Non-pigmented ciliary epithelial cell (primary cell): Measurements from ENCODE around the gene THSD4.

Experiments
- DNase-seq: peaks from one replicate; pipeline ENCODE4 v3.0.0-alpha.2; 2010; ENCODE audit warnings: low read depth

The THSD4 gene

DNA sequence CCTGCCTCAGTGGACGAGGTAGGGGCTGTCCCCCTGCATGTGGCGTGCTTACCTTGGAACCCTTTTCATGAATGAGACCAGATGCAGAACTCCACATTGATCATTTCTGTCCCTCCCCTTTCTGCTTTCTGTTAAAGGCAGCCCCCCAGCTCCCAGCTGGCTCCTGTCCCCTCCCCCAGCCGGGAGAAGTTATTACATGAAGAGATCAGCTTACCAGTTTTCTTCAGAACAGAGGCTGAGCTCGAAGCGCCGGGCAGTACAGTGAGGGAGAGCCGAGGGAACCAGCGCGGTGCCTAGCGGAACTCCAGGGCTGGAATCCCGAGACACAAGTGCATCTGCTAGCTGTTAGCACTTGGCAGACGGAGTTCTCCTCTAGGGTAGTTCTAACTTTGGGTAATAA is 431.7 kb downstream of the THSD4 start:
- DNase-seq: no peak

DNA sequence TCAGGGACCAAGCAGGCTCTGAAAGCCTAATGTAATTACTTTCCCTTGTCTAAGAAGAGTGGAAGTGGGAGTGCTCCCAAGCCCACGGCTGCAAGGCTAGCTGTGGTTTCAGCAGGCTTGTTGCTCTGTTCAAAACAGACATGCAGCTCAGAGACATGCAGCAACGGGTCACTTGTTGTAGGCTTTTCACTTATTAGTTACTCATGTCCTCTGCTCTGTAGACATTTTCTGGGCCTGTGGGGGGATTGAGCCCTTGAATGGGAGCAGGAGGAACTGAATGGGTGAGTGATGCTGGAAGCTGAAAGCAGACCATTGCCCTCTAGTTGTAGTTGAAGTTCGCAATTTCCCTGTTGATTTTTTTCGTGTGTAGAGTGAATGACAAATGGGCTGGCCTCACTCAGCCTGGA is 433.1 kb downstream of the THSD4 start:
- no peak for DNase-seq

DNA sequence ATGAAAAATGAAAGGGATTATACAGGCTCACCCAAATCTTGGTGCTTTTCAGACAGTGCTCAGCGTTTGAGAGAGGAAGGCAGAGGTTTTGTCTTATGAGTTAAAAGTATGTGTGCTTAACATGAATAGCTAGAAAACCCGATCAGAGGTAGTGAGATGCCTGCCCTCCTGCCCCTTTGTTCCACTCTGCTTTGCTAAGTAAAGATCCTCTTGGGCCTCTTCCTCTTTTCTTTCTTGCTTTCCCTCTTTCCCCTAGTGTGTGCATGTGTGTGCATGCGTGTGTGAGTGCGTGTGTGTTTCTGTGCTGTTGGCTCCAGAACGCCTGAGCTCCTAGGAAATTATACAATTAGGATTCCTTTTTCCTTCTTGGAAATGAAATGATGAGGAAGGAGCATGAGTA is 433.8 kb downstream of the THSD4 start:
- DNase-seq: no peak

DNA sequence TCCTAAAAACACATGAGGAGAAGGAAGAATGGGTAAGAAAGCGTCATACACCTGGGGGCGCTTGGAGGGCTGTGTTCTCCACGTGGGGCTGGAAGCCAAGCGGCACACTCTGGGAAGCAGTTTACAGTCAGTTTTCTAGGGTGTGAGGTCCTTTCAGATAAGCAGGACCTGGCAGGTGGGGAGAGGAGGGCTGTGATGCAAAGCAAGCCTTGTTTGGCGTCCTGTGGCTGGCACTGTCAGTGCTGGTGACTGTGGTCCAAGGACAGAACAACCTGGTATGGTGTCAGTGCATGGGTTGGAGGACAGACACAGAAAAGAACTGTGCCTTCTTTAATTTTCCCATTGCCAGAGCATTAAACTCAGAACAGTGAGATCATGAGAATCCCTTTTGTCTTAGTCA is 434.4 kb downstream of the THSD4 start:
- no peak for DNase-seq

DNA sequence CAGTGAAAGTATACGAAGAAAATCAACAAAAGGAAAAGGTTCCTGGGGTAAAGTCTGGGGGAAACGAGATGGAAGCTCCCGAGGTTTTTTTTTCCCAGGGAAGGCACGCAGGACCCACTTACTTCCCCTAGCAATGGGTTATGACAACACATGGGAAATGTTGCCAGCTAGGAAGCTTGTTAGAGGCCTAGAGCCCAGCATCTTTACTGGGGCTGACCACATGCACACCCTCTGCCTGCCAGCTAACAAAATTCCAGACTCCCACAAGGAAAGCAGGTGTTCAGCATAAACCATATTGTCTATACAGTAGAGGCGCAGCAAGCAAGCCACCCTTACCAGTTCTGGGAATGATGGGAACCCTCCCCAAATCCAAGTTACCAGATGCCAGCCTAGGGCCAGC is 436.3 kb downstream of the THSD4 start:
- DNase-seq: no peak

DNA sequence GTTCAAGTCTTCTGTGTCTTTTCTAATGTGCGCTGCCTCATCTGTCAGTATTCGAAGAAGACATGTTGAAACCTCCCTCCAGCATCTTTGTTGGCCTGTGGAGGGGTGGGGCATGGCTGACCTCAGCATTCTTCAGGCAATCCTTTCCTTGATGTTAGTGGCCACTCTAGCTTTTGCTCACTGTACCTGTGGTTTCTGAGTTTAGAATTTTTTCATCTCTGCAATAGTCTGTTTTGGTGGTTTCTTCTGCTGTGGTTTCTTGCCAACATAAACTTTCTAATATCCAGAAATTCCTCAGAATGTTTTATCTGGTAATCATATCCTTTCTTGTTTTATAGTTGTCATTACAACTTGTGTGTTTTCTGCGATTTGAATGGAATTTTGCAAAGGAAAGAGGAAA is 443.8 kb downstream of the THSD4 start:
- peak; percentile 75 for DNase-seq

DNA sequence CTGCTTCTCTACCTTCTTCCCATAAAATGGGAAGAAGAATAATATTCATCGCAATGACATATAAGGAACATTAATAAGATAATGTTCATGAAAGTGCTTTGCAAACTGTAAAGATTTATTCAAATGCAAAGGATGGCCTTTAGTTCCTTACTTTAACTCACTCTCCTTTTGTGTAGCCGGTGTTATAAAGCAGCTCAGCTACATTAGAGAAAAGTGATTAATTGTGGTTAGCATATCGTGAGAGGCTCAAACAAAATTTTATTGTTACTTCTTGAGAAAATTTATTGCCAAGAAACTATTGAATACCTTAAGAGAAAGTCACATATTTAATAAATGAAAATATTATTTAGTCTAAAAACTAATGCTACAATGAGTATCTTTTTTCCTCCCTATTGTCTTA is 444.3 kb downstream of the THSD4 start:
- DNase-seq: no peak

DNA sequence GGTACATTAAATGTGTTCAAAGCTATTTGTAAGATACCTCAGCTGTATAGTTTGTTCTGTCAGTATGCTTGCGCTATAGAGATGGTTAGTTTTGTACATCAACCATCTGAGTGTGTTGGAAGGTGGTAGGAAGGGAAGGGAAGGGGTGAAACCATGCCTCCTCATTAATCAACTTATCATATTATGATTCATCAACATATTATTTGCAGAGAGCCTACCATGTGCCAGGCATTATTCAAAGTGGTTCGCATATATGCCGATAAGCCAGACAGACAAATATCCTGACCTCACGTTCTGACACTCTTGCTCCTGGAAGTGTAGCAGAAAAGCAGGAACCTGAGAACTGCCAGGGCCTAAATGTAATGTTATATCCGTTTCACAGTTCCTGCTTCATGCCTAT is 447.0 kb downstream of the THSD4 start:
- DNase-seq: no peak

DNA sequence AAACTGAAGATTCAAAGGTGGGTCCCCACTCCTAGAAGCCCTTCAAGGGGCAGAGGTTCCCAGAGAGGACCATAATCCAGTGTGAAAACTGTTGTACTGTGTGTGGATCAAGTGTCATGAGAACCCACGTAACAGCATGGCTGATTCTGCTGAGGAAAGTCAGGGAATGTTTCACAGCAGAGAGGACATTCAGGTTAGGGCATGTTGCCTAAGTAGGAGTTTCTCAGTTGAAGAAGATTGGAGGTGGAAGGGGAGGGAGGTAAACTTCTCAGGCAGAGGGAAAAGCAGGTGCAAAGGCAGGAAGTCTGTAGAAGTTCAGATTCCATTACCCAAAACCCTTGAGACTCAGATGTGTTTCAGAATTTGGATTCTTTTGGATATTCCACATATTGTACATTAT is 448.9 kb downstream of the THSD4 start:
- no peak for DNase-seq

DNA sequence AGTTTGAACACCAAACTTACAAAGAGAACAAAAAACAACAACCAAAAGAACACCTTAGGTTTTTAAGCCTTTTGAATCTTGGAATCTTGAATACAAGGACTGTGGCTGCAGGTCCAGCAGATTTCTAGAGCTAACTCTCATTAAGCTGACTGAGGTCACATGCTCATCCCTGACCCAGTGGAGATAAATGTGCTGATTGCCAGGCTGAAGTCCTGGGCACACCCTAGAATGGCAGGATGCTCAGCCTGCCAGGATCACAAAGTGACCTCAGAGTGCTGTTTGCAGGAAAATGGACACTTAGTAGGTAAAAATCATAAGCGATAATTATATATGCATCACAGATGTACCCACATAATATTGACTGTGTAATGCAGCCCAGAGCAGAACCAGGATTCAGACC is 449.7 kb downstream of the THSD4 start:
- no peak for DNase-seq

DNA sequence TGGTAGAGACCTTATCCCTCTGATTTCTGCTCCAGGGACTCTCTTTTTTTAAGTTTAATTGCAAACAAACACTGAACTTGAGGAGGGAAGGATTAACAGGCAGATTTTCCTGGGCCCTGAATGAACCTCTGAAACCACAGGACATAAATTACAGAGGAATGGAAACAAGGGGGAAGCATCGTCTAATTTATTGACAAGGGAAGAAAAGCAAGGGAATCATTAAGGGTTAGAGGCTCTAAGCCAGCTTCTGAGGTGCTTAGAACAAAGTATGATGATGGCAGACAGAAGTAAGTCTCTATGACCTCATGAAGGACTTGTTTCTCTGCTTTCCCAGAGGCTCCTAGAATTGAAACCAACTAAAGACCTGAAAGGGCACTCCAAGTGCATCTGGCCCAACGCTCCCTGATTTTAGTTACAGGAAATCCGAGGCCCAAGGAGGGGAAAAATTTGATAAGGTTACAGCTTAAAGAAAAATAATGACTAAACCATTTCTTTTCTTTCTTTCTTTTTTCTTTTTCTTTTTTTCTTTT is 450.4 kb downstream of the THSD4 start:
- no peak for DNase-seq

DNA sequence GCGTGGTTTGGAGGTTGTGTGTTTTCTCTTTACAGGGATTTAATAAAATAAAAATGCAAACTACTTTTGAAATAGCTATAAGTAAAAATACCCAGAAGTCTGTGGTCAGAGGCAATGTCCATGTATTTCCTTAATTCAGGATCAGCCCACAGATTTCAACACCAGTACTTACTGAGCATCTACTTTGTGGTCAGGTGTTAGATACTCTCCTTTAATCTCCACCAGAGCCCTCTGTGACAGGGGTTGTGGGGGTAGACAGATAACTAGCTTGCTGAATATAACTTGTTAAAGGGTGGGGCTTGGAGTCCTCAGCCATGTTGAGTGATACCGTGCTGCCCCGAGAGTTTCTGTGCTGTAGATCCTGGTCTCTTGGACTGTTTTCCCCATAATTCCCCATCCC is 451.0 kb downstream of the THSD4 start:
- DNase-seq: no peak

DNA sequence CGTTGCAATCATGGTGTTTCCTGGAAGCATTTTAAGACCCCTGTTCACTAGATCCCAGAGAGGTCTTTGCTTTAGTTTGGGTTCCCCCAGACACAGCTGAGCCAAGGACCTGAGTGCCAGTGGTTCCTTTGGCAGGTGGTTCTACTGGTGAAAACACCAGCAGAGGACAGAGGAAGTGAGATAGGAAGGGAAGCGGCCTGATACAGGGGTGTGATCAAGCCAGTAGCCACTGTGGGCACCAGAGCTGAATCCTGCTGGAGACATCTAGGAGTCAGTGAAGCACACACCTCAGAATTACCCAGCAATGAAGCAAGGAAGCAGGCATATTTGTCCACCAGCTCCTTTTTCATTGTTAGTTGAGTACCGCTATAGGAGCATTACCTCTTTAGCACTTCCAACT is 451.9 kb downstream of the THSD4 start:
- DNase-seq: no peak

DNA sequence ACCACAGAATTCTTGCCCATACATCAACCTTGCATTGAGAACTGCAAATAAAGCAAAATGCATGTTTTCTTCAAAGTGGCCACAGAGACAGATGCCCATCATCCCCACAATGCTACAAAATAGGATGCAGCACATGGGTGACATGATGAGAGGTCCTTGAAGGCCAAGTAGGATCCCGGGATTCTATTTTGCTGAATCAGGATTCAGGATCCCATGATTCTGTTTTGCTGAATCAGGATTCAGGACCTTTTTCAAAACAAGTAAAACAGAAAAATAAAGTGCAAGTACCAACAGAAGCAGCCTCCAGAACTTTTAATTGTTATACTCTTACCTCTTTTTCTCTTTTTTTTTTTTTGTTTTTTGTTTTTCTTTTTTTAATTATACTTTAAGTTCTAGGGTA is 453.0 kb downstream of the THSD4 start:
- DNase-seq: no peak

DNA sequence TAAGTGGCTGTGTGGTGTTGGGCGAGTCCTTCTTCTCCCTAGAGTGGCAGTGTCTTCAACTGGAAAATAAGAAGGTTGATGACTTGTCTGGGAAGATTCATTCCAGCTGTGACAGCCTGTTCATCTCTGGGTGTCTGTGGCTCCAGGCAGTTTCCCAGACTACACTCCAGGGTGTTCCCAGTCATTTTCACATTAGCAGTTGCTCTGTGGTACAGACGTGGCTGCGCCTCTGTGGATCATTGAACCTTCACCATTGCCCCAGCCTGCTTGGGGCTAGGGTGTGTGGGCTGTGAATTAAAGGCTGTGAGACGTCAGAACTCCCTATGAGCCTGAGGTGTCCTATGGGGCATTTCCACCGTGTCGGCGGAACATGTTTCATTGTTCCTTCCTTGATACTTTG is 455.5 kb downstream of the THSD4 start:
- no peak for DNase-seq

DNA sequence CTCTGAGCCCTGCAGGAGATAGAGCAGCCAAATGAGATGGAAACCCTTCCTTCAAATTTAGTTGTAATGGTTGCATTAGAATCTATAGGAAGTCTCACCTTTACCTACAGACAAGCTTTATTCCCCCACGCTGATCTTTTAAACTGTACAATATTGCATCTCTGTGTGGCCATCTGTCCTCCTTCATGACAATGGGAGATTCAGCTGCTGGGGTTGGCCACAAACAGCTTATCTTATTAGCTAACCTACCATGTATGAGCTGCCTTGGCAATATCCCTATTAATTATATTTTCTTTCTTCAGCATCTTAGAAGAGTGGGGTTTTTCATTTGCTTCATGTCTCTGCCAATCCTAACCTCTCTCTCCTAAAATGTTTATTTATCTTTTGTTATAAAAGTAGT is 456.4 kb downstream of the THSD4 start:
- no peak for DNase-seq

DNA sequence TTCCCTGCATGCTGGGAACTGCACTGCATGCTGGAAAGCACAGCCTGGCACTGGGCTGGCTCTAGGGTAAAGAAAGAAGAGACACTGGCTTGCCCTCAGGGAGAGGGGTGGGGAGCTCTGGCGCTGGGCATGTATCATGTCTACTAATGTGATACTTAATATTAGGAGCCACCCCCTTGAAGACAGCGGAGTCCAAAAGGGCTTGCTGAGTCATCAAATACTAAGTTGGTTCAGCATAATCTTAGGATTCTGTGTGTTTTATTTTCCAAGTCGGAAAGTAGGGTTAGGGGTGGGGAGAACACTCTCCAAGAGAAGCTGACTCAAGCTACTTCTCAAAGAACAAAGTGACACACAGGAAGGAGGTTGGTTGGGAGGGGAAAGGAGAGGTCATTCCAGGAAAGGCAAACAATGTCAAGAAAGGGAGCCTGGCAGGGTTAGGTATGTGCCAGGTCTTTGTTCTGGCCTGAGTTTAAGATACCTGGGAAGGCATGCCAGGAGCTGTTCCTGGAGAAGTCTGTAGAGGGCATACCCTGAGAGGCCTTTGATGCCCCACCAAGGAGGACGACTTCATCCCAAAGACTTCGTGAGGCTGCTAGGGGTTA is 457.3 kb downstream of the THSD4 start:
- DNase-seq: no peak

DNA sequence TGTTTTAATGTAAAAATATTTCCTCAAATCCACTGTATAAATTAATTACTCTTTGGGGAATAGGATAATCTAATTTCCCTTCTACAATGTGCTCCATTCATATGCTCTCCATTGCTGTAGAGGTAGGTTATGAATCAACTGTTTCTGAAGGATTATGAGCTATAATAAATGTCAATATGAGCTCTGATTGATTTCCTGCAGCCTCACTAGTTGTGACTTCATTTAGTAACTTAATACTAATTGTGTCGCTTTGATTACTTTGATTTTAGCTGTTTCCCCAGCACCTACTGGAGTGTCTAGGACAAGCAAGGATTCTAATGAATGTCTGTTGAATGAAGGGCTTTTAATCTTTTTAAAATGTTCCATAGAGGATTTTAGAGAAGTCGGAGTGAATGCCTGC is 458.3 kb downstream of the THSD4 start:
- DNase-seq: no peak

DNA sequence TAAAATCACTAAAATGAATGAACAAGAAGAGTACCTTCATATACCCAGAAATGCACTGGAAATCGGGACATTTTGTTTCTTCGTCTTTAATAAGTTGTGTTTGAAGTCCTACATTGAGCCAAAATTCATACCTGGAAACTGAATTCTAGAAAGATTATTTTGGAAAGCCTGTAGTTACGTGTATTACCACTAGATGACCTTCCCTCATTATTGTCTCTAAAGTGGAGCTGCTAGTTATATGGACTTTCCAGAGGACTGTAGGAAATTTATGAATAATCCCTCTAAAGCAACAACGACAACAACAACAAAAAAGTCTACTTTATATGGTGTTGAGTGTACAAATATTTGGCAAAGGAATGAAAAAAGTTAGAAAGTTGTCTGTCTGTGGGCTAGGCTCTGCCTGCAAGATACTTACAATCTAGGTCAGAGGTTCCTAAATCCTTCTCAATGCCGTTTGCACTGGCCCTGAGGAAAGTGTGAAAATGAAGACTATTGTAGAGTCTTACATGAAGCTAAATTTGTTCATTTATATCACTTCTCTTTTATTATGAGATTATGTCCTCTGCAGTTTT is 460.3 kb downstream of the THSD4 start:
- no peak for DNase-seq

DNA sequence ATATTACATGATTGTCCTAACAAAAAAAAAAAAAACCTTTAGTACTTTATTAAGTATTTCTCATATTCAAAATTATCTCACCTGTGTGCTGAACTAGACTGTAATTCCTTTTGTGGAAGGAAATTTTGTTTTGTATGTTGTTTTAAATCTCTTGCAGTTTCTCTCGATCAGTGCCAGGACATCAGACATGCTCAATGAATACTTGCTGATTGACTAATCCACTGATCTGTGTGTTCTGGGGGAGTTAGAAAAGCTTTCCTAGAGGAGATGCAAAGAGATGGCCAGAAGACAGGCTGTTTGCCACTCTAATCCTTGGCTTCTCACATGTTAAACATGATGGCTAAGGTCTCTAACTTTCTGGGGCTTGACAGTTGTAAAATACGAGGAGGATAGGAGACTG is 461.8 kb downstream of the THSD4 start:
- no peak for DNase-seq

DNA sequence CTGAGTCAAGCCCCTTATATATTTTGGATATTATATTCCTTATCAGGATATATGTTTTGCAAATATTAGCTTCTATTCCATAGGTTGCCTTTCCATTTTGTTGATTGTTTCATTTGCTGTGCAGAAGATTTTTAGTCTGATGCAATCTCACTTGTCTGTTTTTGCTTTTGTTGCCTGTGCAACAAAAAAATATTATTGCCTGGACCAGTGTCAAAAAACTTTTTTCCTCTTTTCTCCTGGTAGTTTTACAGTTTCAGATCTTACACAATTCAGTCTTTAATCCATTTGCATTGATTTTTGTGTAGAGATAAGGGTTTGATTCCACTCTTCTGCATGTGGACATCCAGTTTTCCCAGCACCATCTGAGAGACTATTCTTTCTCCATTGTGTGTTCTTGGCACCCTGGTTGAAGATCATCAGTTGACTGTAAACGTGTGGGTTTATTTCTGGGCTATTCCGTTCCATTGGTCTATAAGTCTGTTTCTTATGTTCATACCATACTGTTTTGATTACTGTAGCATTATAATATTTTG is 466.2 kb downstream of the THSD4 start:
- no peak for DNase-seq

DNA sequence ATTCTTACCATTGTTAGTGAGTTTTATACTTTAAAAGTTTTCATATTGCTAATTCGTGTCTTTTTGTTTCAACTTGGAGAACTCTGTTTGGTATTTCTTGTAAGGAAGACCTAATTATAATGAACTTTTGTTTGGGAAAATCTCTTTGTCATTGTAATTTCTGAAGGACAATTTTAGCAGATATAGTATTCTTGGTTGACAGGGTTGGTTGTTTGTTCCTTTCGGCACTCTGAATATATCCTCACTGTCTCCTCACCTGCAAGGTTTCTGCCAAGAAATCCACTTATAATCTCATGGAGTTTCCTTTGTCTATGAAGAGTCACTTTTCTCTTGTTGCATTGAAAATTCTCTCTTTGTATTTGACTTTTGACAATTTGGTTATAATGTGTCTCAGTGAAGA is 469.9 kb downstream of the THSD4 start:
- DNase-seq: no peak

DNA sequence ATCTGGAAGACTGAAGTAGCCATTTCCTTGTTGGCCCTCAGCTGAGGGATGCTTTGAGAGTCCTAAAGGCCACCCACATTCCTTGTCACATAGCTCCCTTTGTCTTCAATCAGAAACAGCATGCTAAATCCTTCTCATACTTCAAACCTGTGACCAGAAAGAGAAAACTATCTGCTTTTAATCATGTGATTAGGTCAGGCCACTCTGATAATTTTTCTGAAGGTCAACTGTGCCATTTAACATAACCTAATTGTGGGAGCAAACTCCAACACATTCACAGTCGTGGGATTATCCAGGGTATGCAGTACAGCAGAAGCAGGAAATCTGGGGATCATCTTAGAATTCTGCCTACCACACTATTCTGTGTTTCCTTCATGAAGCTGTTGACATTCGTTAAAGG is 471.2 kb downstream of the THSD4 start:
- no peak for DNase-seq

DNA sequence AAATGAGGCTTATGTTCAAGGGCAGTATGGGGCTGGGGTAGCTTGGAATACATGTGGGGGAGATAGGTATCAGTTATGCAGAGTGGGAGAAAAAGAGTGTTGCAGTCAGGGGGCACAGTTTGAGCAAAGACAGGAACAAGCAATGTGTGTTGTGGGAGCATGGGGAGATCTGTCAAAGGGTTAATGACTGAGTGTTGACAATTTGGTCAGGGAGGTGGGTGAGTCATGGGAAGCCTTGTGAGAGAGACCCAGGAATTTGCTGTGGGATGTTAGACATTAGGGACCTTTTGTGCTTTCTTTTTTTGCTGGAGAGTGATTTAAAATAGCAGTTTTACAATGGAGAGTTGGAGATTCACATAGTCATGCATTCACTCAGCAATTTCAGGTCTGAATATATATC is 473.5 kb downstream of the THSD4 start:
- peak; percentile 54 for DNase-seq
